Measurements from ENCODE around the gene ZSWIM4.
"Not testable (repeated sequence)": the region's sequence is repeated elsewhere in the genome, so short reads cannot be mapped to it uniquely, and the experiment has no call there.

ZSWIM4 gene

GRCh38 chr19:13765395-13766094, 29.7 kb upstream of the ZSWIM4 start:
- Mint-ChIP-seq H3K27me3 (no peaks in the 10 kb centered on the region), H3K36me3 (ENCODE audit: low read depth) (peaks cover 78% of the 10 kb centered on the region), H3K9me3 (no peaks in the 10 kb centered on the region), H3K27ac (peak overlapping the region; percentile 89), H3K4me1 (ENCODE audit: low read depth) (peaks cover 20% of the 10 kb centered on the region), H3K4me3 (peak overlapping the region; percentile 90)
- DNase-seq = no peak

GRCh38 chr19:13766095-13766481, 29.2 kb upstream of the ZSWIM4 start:
- Mint-ChIP-seq H3K4me3 (peak overlapping the region; percentile 90), H3K36me3 (ENCODE audit: low read depth) (peaks cover 77% of the 10 kb centered on the region), H3K27me3 (no peaks in the 10 kb centered on the region), H3K9me3 (no peaks in the 10 kb centered on the region), H3K27ac (peak overlapping the region; percentile 89), H3K4me1 (ENCODE audit: low read depth) (peaks cover 20% of the 10 kb centered on the region)
- no peak for DNase-seq

GRCh38 chr19:13768510-13768909, 26.7 kb upstream of the ZSWIM4 start:
- Mint-ChIP-seq H3K9me3 (no peaks in the 10 kb centered on the region), H3K4me3 (no peak overlapping the region), H3K36me3 (ENCODE audit: low read depth) (peaks cover 67% of the 10 kb centered on the region), H3K4me1 (ENCODE audit: low read depth) (peaks cover 15% of the 10 kb centered on the region), H3K27me3 (no peaks in the 10 kb centered on the region), H3K27ac (no peak overlapping the region)
- no peak for DNase-seq

GRCh38 chr19:13770013-13770635, 25.1 kb upstream of the ZSWIM4 start:
- Mint-ChIP-seq H3K9me3 (no peaks in the 10 kb centered on the region), H3K36me3 (ENCODE audit: low read depth) (peaks cover 71% of the 10 kb centered on the region), H3K4me1 (ENCODE audit: low read depth) (peaks cover 15% of the 10 kb centered on the region), H3K4me3 (no peak overlapping the region), H3K27me3 (no peaks in the 10 kb centered on the region), H3K27ac (peak overlapping the region; percentile 20)
- no peak for DNase-seq

- Mint-ChIP-seq H3K4me3 (peak within 1 kb of the TSS; percentile 99), H3K27me3 (no peaks in the 10 kb centered on the region), H3K4me1 (ENCODE audit: low read depth) (peaks cover 19% of the 10 kb centered on the region), H3K9me3 (no peaks in the 10 kb centered on the region), H3K27ac (peak within 1 kb of the TSS; percentile 98), H3K36me3 (ENCODE audit: low read depth) (peaks cover 78% of the 10 kb centered on the region)
- DNase-seq = peak; percentile 88
These were observed 20.7 kb upstream of the ZSWIM4 start, which contains the start of gene C19orf53 for GRCh38 chr19:13774217-13775191. Gene C19orf53, plus strand, starts transcription at chr19:13774456. Its CDS starts 22 bp downstream, at chr19:13774478.

GRCh38 chr19:13778398-13778797, 16.8 kb upstream of the ZSWIM4 start:
- no peak overlapping the region for H3K4me3 Mint-ChIP-seq
- peaks cover 58% of the 10 kb centered on the region for H3K36me3 Mint-ChIP-seq (ENCODE audit: low read depth)
- H3K27ac Mint-ChIP-seq = peak overlapping the region; percentile 5
- DNase-seq = no peak
- peaks cover 35% of the 10 kb centered on the region for H3K4me1 Mint-ChIP-seq (ENCODE audit: low read depth)
- no peaks in the 10 kb centered on the region for H3K9me3 Mint-ChIP-seq
- no peaks in the 10 kb centered on the region for H3K27me3 Mint-ChIP-seq

GRCh38 chr19:13778847-13779246, 16.4 kb upstream of the ZSWIM4 start:
- no peak for DNase-seq
- Mint-ChIP-seq H3K9me3 (no peaks in the 10 kb centered on the region), H3K27ac (peak overlapping the region; percentile 63), H3K4me1 (ENCODE audit: low read depth) (peaks cover 39% of the 10 kb centered on the region), H3K4me3 (no peak overlapping the region), H3K36me3 (ENCODE audit: low read depth) (peaks cover 58% of the 10 kb centered on the region), H3K27me3 (no peaks in the 10 kb centered on the region)

GRCh38 chr19:13779794-13780193, 15.4 kb upstream of the ZSWIM4 start:
- H3K27ac Mint-ChIP-seq, H3K4me3 Mint-ChIP-seq, H3K27me3 Mint-ChIP-seq, H3K9me3 Mint-ChIP-seq, DNase-seq: not testable (repeated sequence)
- Mint-ChIP-seq H3K4me1 (ENCODE audit: low read depth) (peaks cover 38% of the 10 kb centered on the region), H3K36me3 (ENCODE audit: low read depth) (peaks cover 50% of the 10 kb centered on the region)

- H3K4me3 Mint-ChIP-seq = no peak overlapping the region
- DNase-seq = no peak
- H3K36me3 Mint-ChIP-seq (ENCODE audit: low read depth) = peaks cover 33% of the 10 kb centered on the region
- H3K27me3 Mint-ChIP-seq = no peaks in the 10 kb centered on the region
- no peaks in the 10 kb centered on the region for H3K9me3 Mint-ChIP-seq
- H3K27ac Mint-ChIP-seq = no peak overlapping the region
- peaks cover 33% of the 10 kb centered on the region for H3K4me1 Mint-ChIP-seq (ENCODE audit: low read depth)
These were observed 13.7 kb upstream of the ZSWIM4 start for GRCh38 chr19:13781547-13781946.

GRCh38 chr19:13782537-13782936, 12.7 kb upstream of the ZSWIM4 start:
- peaks cover 24% of the 10 kb centered on the region for H3K36me3 Mint-ChIP-seq (ENCODE audit: low read depth)
- no peaks in the 10 kb centered on the region for H3K9me3 Mint-ChIP-seq
- H3K27ac Mint-ChIP-seq = no peak overlapping the region
- no peak for DNase-seq
- H3K27me3 Mint-ChIP-seq = no peaks in the 10 kb centered on the region
- peaks cover 37% of the 10 kb centered on the region for H3K4me1 Mint-ChIP-seq (ENCODE audit: low read depth)
- H3K4me3 Mint-ChIP-seq = no peak overlapping the region

GRCh38 chr19:13783565-13784500, 11.4 kb upstream of the ZSWIM4 start:
- H3K4me1 Mint-ChIP-seq (ENCODE audit: low read depth) = peaks cover 44% of the 10 kb centered on the region
- H3K27ac Mint-ChIP-seq = peak overlapping the region; percentile 19
- peaks cover 11% of the 10 kb centered on the region for H3K36me3 Mint-ChIP-seq (ENCODE audit: low read depth)
- DNase-seq = no peak
- no peaks in the 10 kb centered on the region for H3K9me3 Mint-ChIP-seq
- H3K27me3 Mint-ChIP-seq = no peaks in the 10 kb centered on the region
- H3K4me3 Mint-ChIP-seq = no peak overlapping the region

- peaks cover 48% of the 10 kb centered on the region for H3K4me1 Mint-ChIP-seq (ENCODE audit: low read depth)
- peak overlapping the region; percentile 72 for H3K27ac Mint-ChIP-seq
These were observed 10.4 kb upstream of the ZSWIM4 start for GRCh38 chr19:13784731-13785452.

GRCh38 chr19:13788991-13789390, 6.3 kb upstream of the ZSWIM4 start:
- peak; percentile 49 for DNase-seq
- H3K9me3 Mint-ChIP-seq = no peaks in the 10 kb centered on the region

More at GRCh38 chr19:13784731-13785452, 10.4 kb upstream of the ZSWIM4 start:
- Mint-ChIP-seq H3K27me3 (no peaks in the 10 kb centered on the region), H3K9me3 (no peaks in the 10 kb centered on the region), H3K4me3 (peak overlapping the region; percentile 58), H3K36me3 (ENCODE audit: low read depth) (no peaks in the 10 kb centered on the region)
- DNase-seq = peak; percentile 81

More at GRCh38 chr19:13788991-13789390, 6.3 kb upstream of the ZSWIM4 start:
- H3K27me3 Mint-ChIP-seq = no peaks in the 10 kb centered on the region
- H3K4me1 Mint-ChIP-seq (ENCODE audit: low read depth) = peaks cover 37% of the 10 kb centered on the region
- H3K4me3 Mint-ChIP-seq = no peak overlapping the region
- peak overlapping the region; percentile 69 for H3K27ac Mint-ChIP-seq
- H3K36me3 Mint-ChIP-seq (ENCODE audit: low read depth) = no peaks in the 10 kb centered on the region
